ENCODE measurements around the gene ZC3H10. TPM values are rescaled to one million over a fixed set of nuclear protein-coding genes. Genes with fewer than 3 reads are reported as not detected.

ZC3H10 gene
- total RNA-seq, 1 experiment from 2014 or later: 8.2 TPM

DNA sequence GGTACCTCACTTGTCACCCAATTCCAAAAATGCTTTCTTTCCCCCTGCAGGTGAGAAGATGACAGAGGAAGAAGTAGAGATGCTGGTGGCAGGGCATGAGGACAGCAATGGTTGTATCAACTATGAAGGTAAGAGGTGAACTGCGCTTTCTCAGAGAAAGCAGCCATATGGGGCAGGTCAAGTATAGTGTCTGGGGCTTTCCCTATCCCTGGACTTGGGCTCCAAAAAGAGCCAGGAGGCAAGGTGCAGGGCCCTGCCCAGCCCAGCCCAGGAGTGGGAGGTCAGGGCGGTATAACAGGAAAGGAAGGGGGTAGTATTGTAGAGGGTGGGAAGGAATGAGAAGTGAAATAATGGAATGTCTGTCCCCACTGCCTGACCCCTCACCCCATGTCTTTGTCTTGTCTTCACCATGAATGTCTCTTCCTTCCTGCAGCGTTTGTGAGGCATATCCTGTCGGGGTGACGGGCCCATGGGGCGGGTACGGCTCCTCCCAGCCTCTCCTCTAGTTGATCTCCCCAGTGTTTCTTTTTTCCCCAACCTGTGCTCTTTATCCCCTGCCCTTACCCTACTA, 42.2 kb downstream of the ZC3H10 start:
- no peak for DNase-seq
- peak overlapping the region; percentile 70 for H3K4me3 ChIP-seq (ENCODE audit: insufficient read depth, low read depth, low read length)
- peaks cover 46% of the 10 kb centered on the region for H3K36me3 ChIP-seq (replicated peaks; ENCODE audit: control insufficient read depth, insufficient read depth, low read length)
- no peaks in the 10 kb centered on the region for H3K27me3 ChIP-seq (ENCODE audit: control insufficient read depth, insufficient read depth, low read length)

DNA sequence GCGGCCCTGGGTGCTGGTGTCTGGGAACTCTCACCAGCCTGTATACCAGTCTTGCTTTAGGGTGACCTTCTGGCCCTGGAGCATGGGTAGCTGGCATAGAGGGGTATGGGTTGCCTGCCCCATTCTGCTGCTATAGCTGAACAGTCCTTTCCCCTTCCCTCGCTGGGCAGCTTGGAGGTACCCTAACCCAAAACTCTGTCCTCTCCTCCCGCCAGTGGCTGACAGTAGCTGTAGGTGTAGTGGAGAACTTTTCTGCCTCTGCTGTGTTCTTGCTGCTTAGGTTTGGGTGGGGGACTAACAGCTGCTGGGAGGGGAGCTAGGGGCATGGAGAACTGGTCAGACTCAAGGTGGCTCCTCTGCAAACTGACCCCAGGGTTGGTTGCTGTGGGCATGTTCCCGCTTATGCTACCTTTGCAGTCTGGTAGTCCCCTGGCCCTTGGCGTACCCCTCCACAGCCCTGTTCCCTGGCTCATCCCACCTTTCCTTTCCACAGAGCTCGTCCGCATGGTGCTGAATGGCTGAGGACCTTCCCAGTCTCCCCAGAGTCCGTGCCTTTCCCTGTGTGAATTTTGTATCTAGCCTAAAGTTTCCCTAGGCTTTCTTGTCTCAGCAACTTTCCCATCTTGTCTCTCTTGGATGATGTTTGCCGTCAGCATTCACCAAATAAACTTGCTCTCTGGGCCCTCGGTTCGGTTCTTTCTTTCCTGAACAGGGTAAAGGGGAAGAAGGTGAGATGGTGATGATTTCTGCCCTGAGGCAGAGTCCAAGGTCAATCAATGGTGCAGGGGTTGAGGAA, 43.0 kb downstream of the ZC3H10 start:
- H3K36me3 ChIP-seq (replicated peaks; ENCODE audit: control insufficient read depth, insufficient read depth, low read length): peaks cover 48% of the 10 kb centered on the region

DNA sequence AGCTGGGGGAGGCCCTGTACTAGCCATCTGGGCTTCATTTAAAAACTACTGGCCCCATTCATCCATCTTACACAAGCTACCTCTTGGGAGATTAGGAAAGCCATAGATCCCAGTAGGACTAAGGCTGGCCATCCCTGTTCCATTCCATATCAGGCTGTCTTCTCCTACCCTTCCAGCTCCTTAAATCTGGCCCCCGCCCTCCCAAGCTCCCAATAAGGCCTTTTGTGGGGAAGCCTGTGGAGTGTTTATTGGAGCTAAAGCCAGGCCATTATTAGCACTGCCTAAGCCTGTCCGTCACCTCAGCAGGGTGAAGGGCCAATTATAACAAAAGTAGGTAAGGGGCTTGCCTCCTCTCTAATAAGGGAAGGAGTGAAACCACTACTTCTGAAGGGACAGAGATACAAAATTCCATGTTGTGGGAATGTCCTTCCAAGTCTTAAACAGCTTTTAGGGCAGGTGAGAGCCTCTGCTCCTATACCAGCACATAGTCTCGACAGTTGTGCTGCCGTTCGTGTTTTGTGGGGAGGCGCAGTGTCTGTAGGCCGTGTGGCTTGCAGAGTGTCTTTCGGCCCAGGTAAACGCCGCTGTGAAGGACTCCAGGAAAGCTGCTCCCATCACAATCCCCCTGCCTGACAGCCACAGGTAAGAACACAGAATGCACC, 43.8 kb downstream of the ZC3H10 start:
- H3K36me3 ChIP-seq (replicated peaks; ENCODE audit: control insufficient read depth, insufficient read depth, low read length): peaks cover 48% of the 10 kb centered on the region
- H3K4me3 ChIP-seq (ENCODE audit: insufficient read depth, low read depth, low read length): no peak overlapping the region
- no peaks in the 10 kb centered on the region for H3K27me3 ChIP-seq (ENCODE audit: control insufficient read depth, insufficient read depth, low read length)
- DNase-seq: no peak

More for the DNA sequence above, 43.0 kb downstream of the ZC3H10 start:
- Histone ChIP-seq H3K27me3 (ENCODE audit: control insufficient read depth, insufficient read depth, low read length) (no peaks in the 10 kb centered on the region), H3K4me3 (ENCODE audit: insufficient read depth, low read depth, low read length) (no peak overlapping the region)
- DNase-seq: no peak

DNA sequence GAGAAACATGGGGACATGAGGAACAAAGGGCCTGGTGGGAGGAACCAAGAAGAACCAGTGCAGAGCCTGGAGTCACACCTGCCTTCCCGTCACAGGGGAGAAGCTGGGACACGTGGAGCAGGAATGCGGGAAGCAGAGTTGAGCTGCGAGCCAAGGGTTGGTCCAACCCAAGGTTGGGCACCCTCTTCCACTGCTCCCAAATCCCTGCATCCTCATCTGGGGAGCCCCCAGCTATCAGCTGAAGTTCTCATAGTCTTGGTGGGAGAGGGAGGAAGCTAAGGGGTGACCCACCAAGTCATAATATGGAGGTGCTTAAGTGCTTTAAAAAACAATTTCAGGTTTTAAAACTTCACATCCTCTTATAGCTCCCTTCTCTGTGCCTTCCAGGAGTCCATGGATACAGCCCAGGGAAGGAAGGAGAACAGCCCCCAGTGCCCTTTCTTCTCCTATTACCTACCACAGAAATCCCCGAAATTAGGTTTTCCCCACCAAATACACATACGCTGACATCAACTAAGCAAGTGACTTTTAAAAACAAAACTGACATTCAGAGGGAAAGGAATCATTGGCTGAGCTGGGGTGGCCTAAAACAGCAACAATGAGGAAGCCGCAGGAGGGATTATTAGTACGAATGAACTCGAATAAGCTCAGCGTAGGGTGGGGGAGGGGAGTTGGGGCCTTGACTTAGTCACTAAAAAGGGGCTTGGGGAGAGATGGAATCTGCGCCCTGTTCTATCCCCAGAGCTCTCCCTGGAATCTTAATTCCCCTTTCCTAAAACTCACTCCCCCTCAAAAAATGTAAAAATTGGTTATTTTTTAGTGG, 44.6 kb downstream of the ZC3H10 start:
- Histone ChIP-seq H3K4me3 (ENCODE audit: insufficient read depth, low read depth, low read length) (no peak overlapping the region), H3K27me3 (ENCODE audit: control insufficient read depth, insufficient read depth, low read length) (no peaks in the 10 kb centered on the region), H3K36me3 (replicated peaks; ENCODE audit: control insufficient read depth, insufficient read depth, low read length) (peaks cover 52% of the 10 kb centered on the region)
- DNase-seq: peak; percentile 52

DNA sequence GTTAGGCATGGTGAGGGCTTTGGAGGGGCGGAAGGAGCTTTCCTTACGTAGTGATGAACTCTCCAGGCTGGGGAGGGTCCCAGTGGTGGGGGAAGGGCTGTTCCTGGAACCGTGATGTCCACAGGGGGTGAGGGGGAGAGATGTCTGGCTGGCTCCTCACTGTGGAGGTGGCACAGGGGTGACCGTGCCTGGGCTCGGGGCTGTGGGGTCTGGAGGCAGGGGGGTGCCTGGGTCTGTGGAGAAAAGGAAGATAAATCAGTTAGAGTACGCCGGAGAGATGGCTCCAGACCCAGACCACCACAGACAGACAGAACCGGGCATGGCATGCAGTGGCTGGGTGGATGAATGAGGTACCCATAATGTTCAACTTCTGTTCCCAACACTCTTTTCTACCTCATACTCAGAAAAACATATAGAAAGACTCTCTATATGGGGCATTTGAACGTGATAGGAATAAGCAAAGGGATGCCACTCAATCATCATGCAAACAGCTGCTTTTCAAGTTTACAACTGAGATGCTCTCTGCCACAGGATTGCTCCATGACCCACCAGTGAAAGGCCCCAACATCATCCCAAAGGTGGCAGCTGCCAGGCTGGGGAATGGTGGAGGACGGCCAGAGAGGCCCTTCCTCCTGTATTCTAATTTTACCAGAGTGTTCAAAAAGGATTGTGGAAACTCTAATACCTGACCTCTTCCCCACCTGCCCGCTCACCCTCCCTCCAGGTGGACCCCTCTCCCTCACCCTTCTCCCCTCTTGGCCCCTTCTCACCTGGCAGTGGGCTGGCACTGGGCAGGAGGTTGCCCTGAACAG, 45.7 kb downstream of the ZC3H10 start:
- peaks cover 56% of the 10 kb centered on the region for H3K36me3 ChIP-seq (replicated peaks; ENCODE audit: control insufficient read depth, insufficient read depth, low read length)
- DNase-seq: peak; percentile 66
- no peak overlapping the region for H3K4me3 ChIP-seq (ENCODE audit: insufficient read depth, low read depth, low read length)
- H3K27me3 ChIP-seq (ENCODE audit: control insufficient read depth, insufficient read depth, low read length): no peaks in the 10 kb centered on the region

DNA sequence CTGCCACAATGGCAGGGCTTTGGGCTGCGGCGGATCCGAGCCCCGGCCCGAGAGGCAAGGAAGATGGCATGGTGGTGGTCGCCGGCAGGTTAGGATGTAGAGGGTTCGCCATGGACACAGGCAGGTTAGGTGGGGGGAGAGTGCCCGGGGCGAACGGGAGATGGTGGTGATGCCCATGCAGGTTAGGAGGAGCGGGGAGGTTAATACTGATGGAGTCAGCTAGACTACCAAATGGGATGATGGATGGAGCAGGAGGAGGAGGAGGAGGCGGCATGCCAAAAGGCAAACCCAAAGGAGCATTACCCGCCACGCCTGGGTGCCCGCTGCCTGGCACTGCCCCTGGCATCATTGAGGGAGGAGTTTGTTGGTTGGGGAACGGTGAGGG, 46.3 kb downstream of the ZC3H10 start:
- Histone ChIP-seq H3K27me3 (ENCODE audit: control insufficient read depth, insufficient read depth, low read length) (no peaks in the 10 kb centered on the region), H3K36me3 (replicated peaks; ENCODE audit: control insufficient read depth, insufficient read depth, low read length) (peaks cover 56% of the 10 kb centered on the region), H3K4me3 (ENCODE audit: insufficient read depth, low read depth, low read length) (no peak overlapping the region)
- no peak for DNase-seq

DNA sequence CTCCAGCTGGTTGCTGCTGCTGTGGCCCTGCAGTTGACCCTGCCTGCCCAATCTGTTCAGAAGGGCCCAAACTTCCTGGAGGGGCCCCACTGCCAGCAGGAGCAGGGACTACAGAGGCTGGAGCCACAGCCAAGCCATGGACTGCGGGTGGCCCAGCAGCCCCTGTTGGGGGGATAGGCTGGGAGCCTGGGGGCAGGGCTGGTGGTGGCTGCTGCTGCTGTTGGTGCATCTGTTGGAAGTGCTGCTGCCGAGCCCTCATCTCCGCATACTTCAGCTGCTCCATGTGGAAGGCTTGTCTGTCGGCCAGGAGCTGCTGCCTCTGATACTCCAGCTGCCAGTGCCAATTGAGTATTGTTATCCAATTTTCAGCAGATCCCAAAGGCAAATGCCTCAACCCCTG, 47.3 kb downstream of the ZC3H10 start:
- DNase-seq: no peak
- Histone ChIP-seq H3K4me3 (ENCODE audit: insufficient read depth, low read depth, low read length) (no peak overlapping the region), H3K36me3 (replicated peaks; ENCODE audit: control insufficient read depth, insufficient read depth, low read length) (peaks cover 55% of the 10 kb centered on the region), H3K27me3 (ENCODE audit: control insufficient read depth, insufficient read depth, low read length) (no peaks in the 10 kb centered on the region)

DNA sequence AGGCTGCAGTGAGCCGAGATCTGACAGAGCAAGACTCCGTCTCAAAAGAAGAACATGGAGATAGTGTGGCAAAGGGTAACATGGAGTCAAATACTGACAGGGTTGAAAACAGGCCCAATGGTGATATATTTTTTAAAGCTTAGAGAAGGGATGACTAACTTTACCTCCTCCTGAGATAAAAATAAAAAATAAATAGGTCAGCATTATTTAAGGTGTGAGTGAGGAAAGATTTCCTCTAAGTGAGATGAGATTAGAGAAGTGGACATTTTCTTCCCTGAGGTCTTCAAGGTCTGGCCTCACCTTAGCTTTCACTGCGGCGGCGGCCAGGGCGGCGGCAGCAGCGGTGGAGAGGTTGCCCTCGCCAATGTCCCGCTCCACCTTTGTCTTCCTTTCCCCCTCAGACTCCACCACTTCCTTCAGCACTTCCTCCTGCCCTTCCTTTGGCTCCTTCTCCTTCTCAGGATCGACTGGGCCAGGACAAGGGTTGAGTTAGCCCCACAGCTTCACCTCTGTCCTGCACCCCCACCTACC, 51.2 kb downstream of the ZC3H10 start:
- no peak for DNase-seq
- no peak overlapping the region for H3K4me3 ChIP-seq (ENCODE audit: insufficient read depth, low read depth, low read length)
- peaks cover 61% of the 10 kb centered on the region for H3K36me3 ChIP-seq (replicated peaks; ENCODE audit: control insufficient read depth, insufficient read depth, low read length)
- H3K27me3 ChIP-seq (ENCODE audit: control insufficient read depth, insufficient read depth, low read length): no peaks in the 10 kb centered on the region

DNA sequence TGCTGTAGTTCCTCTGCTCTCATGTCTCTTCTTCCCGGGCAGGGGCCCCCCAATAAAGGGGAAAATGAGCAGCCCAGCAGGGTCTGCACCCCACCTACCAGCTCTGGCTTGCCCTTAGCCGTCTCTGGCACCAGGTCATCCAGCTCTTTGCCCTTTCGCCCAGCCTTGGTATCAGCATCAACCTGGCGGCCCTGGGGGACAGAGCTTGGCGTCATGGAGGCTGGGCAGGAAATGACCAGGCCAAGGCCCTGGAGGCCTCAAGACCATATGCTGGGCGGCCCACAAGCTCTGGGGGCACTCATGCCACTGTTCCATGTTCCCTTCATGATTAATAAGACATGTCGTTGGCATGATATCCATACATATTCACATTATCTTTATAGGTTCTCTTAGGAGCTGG, 54.8 kb downstream of the ZC3H10 start:
- peaks cover 55% of the 10 kb centered on the region for H3K36me3 ChIP-seq (replicated peaks; ENCODE audit: control insufficient read depth, insufficient read depth, low read length)
- no peaks in the 10 kb centered on the region for H3K27me3 ChIP-seq (ENCODE audit: control insufficient read depth, insufficient read depth, low read length)
- DNase-seq: no peak
- no peak overlapping the region for H3K4me3 ChIP-seq (ENCODE audit: insufficient read depth, low read depth, low read length)

Other genes starting within 250 kb of the ZC3H10 start
- gene PYM1, start 190.4 kb upstream of the ZC3H10 start, total RNA-seq (2014; rRNA removed; shearing (Covaris generic)): 94.2 and 97.8 TPM in 2 replicates
- gene DGKA, start 187.1 kb upstream of the ZC3H10 start, total RNA-seq (2014; rRNA removed; shearing (Covaris generic)): 7.9 and 10.9 TPM in 2 replicates
- gene PMEL, start 152.2 kb upstream of the ZC3H10 start, total RNA-seq (2014; rRNA removed; shearing (Covaris generic)): 28.4 and 38.1 TPM in 2 replicates
- gene CDK2, start 151.4 kb upstream of the ZC3H10 start, total RNA-seq (2014; rRNA removed; shearing (Covaris generic)): 63.3 and 68.0 TPM in 2 replicates
- 52.1 and 52.4 TPM in 2 replicates for gene RAB5B, start 144.2 kb upstream of the ZC3H10 start, total RNA-seq (2014; rRNA removed; shearing (Covaris generic))
- gene SUOX, start 121.0 kb upstream of the ZC3H10 start, total RNA-seq (2014; rRNA removed; shearing (Covaris generic)): 24.0 and 27.2 TPM in 2 replicates
- 1.5 and 3.7 TPM in 2 replicates for gene IKZF4, start 97.2 kb upstream of the ZC3H10 start, total RNA-seq (2014; rRNA removed; shearing (Covaris generic))
- 830 and 1,197 TPM in 2 replicates for gene RPS26, start 76.3 kb upstream of the ZC3H10 start, total RNA-seq (2014; rRNA removed; shearing (Covaris generic))
- 32.4 and 39.8 TPM in 2 replicates for gene ERBB3, start 38.1 kb upstream of the ZC3H10 start, total RNA-seq (2014; rRNA removed; shearing (Covaris generic))
- gene PA2G4, start 13.7 kb upstream of the ZC3H10 start, total RNA-seq (2014; rRNA removed; shearing (Covaris generic)): 273 and 282 TPM in 2 replicates
- gene RPL41, start 1.6 kb upstream of the ZC3H10 start, total RNA-seq (2014; rRNA removed; shearing (Covaris generic)): 3,839 and 4,060 TPM in 2 replicates
- gene ESYT1, start 10.0 kb downstream of the ZC3H10 start, total RNA-seq (2014; rRNA removed; shearing (Covaris generic)): 120 and 127 TPM in 2 replicates
- gene MYL6B, start 34.3 kb downstream of the ZC3H10 start, total RNA-seq (2014; rRNA removed; shearing (Covaris generic)): 118 and 129 TPM in 2 replicates
- gene MYL6, start 40.1 kb downstream of the ZC3H10 start, total RNA-seq (2014; rRNA removed; shearing (Covaris generic)): 941 and 1,248 TPM in 2 replicates
- gene SMARCC2, start 71.2 kb downstream of the ZC3H10 start, total RNA-seq (2014; rRNA removed; shearing (Covaris generic)): 20.0 and 27.5 TPM in 2 replicates
- gene RNF41, start 103.7 kb downstream of the ZC3H10 start, total RNA-seq (2014; rRNA removed; shearing (Covaris generic)): 96.2 and 98.4 TPM in 2 replicates
- 45.5 and 50.4 TPM in 2 replicates for gene NABP2, start 106.1 kb downstream of the ZC3H10 start, total RNA-seq (2014; rRNA removed; shearing (Covaris generic))
- gene SLC39A5, start 111.8 kb downstream of the ZC3H10 start, total RNA-seq (2014; rRNA removed; shearing (Covaris generic)): 0.48 TPM in 1 of 2 replicates, not detected in the other
- 11.2 and 13.7 TPM in 2 replicates for gene ANKRD52, start 140.1 kb downstream of the ZC3H10 start, total RNA-seq (2014; rRNA removed; shearing (Covaris generic))
- gene COQ10A, start 148.7 kb downstream of the ZC3H10 start, total RNA-seq (2014; rRNA removed; shearing (Covaris generic)): 15.5 and 21.2 TPM in 2 replicates
- gene CS, start 182.1 kb downstream of the ZC3H10 start, total RNA-seq (2014; rRNA removed; shearing (Covaris generic)): 179 and 188 TPM in 2 replicates
- gene CNPY2, start 197.7 kb downstream of the ZC3H10 start, total RNA-seq (2014; rRNA removed; shearing (Covaris generic)): 108 and 129 TPM in 2 replicates
- 38.6 and 64.1 TPM in 2 replicates for gene PAN2, start 215.7 kb downstream of the ZC3H10 start, total RNA-seq (2014; rRNA removed; shearing (Covaris generic))
- gene IL23A, start 220.6 kb downstream of the ZC3H10 start, total RNA-seq (2014; rRNA removed; shearing (Covaris generic)): 4.0 and 7.6 TPM in 2 replicates
- gene STAT2, start 241.8 kb downstream of the ZC3H10 start, total RNA-seq (2014; rRNA removed; shearing (Covaris generic)): 42.2 and 47.6 TPM in 2 replicates
- gene APOF, start 244.6 kb downstream of the ZC3H10 start, total RNA-seq (2014; rRNA removed; shearing (Covaris generic)): not detected in 2 replicates